Upper lobe of right lung (tissue), 1 donor: ENCODE data around the gene PARS2. TPM values are rescaled to one million over a fixed set of nuclear protein-coding genes. Genes with fewer than 3 reads are reported as not detected.

ENCODE experiments used
- ATAC-seq: fragments of 200-7000 bp; cut with Tn5 transposase; one replicate; pipeline ENCODE4 v1.9.1; 2020; ENCODE audit warnings: mild to moderate bottlenecking, moderate library complexity
- DNase-seq: peaks from one replicate; pipeline ENCODE4 v3.0.0-alpha.2; 2020
- H3K27ac ChIP-seq: fragments of 200-600 bp; one replicate; pipeline ENCODE4 v1.8.0; 2022
- H3K27me3 ChIP-seq: fragments of 200-600 bp; one replicate; pipeline ENCODE4 v1.8.0; 2022; ENCODE audit warnings: mild to moderate bottlenecking
- H3K36me3 ChIP-seq: fragments of 200-600 bp; one replicate; pipeline ENCODE4 v1.8.0; 2022
- H3K4me1 ChIP-seq: fragments of 200-600 bp; one replicate; pipeline ENCODE4 v1.8.0; 2022
- H3K4me3 ChIP-seq: fragments of 200-600 bp; one replicate; pipeline ENCODE4 v1.8.0; 2022; ENCODE audit warnings: mild to moderate bottlenecking
- H3K9me3 ChIP-seq: fragments of 200-600 bp; one replicate; pipeline ENCODE4 v1.8.0; 2022
- CTCF ChIP-seq: fragments of 200-600 bp; IDR thresholded peaks from one replicate; pipeline ENCODE4 v1.8.0; 2022; ENCODE audit warnings: antibody characterized with exemption
- intact Hi-C: fragments of 100-400 bp; cut with DNase I; formaldehyde crosslinking; loops from one replicate; pipeline ENCODE4 v1.11.0; 2022
- total RNA-seq: library from RNA; stranded (reverse); fragmentation: NEBNext Ultra II Directional; extraction: Animal tissue kit (Norgen Biotek cat#: 25700); gene quantifications from one replicate; pipeline ENCODE4 v1.2.1, GENCODE V29; 2021
- donor health status: DM: no; HTN: yes; CAD: no; lungs with severe emphysema.

PARS2 gene
- total RNA-seq, 1 donor from 2014 or later = 3.5 TPM

GRCh38 chr1:54800899-54801759 lies 36.8 kb upstream of the PARS2 start, which contains the start of gene TTC22:
Gene TTC22 (minus strand): TSS chr1:54801323. CDS start chr1:54801163, 160 bp downstream.
- peak within 1 kb of the TSS; percentile 61 for H3K27ac ChIP-seq
- H3K4me3 ChIP-seq = peak within 1 kb of the TSS; percentile 52
- DNase-seq = peak; percentile 87
- peaks cover 20% of the 10 kb centered on the region for H3K27me3 ChIP-seq
- intact Hi-C loops = no loop called here
- H3K4me1 ChIP-seq = peaks cover 7% of the 10 kb centered on the region
- H3K36me3 ChIP-seq = no peaks in the 10 kb centered on the region
- peak; percentile 87 for ATAC-seq
- H3K9me3 ChIP-seq = no peaks in the 10 kb centered on the region
- TF ChIP-seq CTCF = peak; percentile 52

GRCh38 chr1:54800041-54800898 lies 35.9 kb upstream of the PARS2 start:
- H3K4me3 ChIP-seq = peak overlapping the region; percentile 52
- no peak for TF ChIP-seq CTCF
- H3K4me1 ChIP-seq = peaks cover 7% of the 10 kb centered on the region
- no peaks in the 10 kb centered on the region for H3K36me3 ChIP-seq
- DNase-seq (no peak), ATAC-seq (no peak)
- H3K9me3 ChIP-seq = no peaks in the 10 kb centered on the region
- peaks cover 20% of the 10 kb centered on the region for H3K27me3 ChIP-seq
- peak overlapping the region; percentile 61 for H3K27ac ChIP-seq
- intact Hi-C loops = no loop called here

GRCh38 chr1:54798769-54799641 lies 34.7 kb upstream of the PARS2 start:
- Histone ChIP-seq H3K4me1 (peaks cover 7% of the 10 kb centered on the region), H3K27ac (no peak overlapping the region), H3K4me3 (peak overlapping the region; percentile 52), H3K36me3 (no peaks in the 10 kb centered on the region), H3K27me3 (peaks cover 20% of the 10 kb centered on the region), H3K9me3 (no peaks in the 10 kb centered on the region)
- peak; percentile 72 for DNase-seq
- intact Hi-C loops = no loop called here
- ATAC-seq = peak; percentile 49
- no peak for TF ChIP-seq CTCF

GRCh38 chr1:54798206-54798605 lies 33.9 kb upstream of the PARS2 start:
- ATAC-seq (no peak), DNase-seq (peak; percentile 40)
- intact Hi-C loops = no loop called here
- H3K9me3 ChIP-seq = no peaks in the 10 kb centered on the region
- no peaks in the 10 kb centered on the region for H3K36me3 ChIP-seq
- no peak for TF ChIP-seq CTCF
- peaks cover 20% of the 10 kb centered on the region for H3K27me3 ChIP-seq
- no peak overlapping the region for H3K4me3 ChIP-seq
- H3K27ac ChIP-seq = no peak overlapping the region
- peaks cover 7% of the 10 kb centered on the region for H3K4me1 ChIP-seq

GRCh38 chr1:54796902-54797301 lies 32.6 kb upstream of the PARS2 start:
- H3K4me3 ChIP-seq = no peak overlapping the region
- ATAC-seq (no peak), DNase-seq (no peak)
- H3K36me3 ChIP-seq = no peaks in the 10 kb centered on the region
- TF ChIP-seq CTCF = no peak
- peaks cover 9% of the 10 kb centered on the region for H3K27me3 ChIP-seq
- no peak overlapping the region for H3K27ac ChIP-seq
- H3K4me1 ChIP-seq = peaks cover 5% of the 10 kb centered on the region
- intact Hi-C loops = no loop called here
- no peaks in the 10 kb centered on the region for H3K9me3 ChIP-seq
